Gastrocnemius medialis (tissue), 4 donors: ENCODE data around the gene FAM3C.

Source experiments
- POLR2A ChIP-seq, 2 donors: fragments of 450-650 bp; IDR thresholded peaks; one replicate each; pipeline ENCODE4 v1.6.1; 2017; ENCODE audit warnings: antibody characterized with exemption in 2 of 2, mild to moderate bottlenecking in 2 of 2, moderate library complexity in 2 of 2
- TF ChIP-seq, protein P1 (sequence below), 5 experiments: fragments of 450-650 bp in 3 of 5; fragments of 200-600 bp in 2 of 5; sonication (generic) in 2 of 5; IDR thresholded peaks in 4 of 5; conservative IDR thresholded peaks in 1 of 5; 1 replicate in 4 of 5; 2 replicates in 1 of 5; pipeline ENCODE4 v1.5.1; 2016 to 2019; ENCODE audit warnings: antibody characterized with exemption in 5 of 5, mild to moderate bottlenecking in 3 of 5, moderate library complexity in 3 of 5

DNA sequence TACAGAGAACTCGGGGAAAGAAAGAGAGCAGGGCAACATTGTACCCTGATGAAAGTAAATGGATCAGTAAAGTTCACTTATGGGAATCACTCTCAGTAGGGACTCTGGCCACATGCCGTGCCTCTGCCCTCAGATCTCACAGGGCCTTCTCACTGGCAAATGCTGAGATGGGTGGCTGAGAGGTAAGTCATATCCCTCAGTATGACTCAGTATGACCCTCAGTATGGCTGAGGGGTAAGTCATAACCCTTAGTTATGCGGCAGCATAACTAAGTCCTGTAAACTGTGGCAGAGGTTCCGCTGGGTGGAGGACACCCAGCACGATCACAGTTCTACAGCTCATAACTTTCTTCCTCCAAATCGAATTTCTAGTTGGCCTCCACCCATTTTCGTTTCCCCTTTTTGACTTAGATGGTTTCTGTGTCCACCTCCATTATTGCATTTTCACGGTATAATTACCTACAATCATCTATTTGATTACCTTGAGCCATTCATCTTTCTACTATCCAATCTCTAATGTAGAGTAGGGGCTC is 93.8 kb downstream of the FAM3C start:
- TF ChIP-seq, protein P1, sequence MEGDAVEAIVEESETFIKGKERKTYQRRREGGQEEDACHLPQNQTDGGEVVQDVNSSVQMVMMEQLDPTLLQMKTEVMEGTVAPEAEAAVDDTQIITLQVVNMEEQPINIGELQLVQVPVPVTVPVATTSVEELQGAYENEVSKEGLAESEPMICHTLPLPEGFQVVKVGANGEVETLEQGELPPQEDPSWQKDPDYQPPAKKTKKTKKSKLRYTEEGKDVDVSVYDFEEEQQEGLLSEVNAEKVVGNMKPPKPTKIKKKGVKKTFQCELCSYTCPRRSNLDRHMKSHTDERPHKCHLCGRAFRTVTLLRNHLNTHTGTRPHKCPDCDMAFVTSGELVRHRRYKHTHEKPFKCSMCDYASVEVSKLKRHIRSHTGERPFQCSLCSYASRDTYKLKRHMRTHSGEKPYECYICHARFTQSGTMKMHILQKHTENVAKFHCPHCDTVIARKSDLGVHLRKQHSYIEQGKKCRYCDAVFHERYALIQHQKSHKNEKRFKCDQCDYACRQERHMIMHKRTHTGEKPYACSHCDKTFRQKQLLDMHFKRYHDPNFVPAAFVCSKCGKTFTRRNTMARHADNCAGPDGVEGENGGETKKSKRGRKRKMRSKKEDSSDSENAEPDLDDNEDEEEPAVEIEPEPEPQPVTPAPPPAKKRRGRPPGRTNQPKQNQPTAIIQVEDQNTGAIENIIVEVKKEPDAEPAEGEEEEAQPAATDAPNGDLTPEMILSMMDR (IDR thresholded peaks at IDR 0.05 in 4 of 5, conservative IDR thresholded peaks at IDR 0.05 in 1 of 5), result no peak
- no peak for TF ChIP-seq POLR2A (IDR thresholded peaks at IDR 0.05)
